Panc1 (cell line): ENCODE data around the gene ELMO1.

Source experiments
- POLR2AphosphoS5 ChIP-seq: IDR thresholded peaks from 2 replicates; pipeline ENCODE4 v1.6.1; 2012; ENCODE audit warnings: mild to moderate bottlenecking, low read depth, low read length, moderate library complexity
- SIN3A ChIP-seq: IDR thresholded peaks from 2 replicates; pipeline ENCODE4 v1.6.1; 2012; ENCODE audit warnings: low read depth, mild to moderate bottlenecking, low read length, moderate library complexity, borderline replicate concordance; ENCODE audit not compliant: insufficient read depth
- TCF7L2 ChIP-seq: IDR thresholded peaks from 2 replicates; pipeline ENCODE4 v1.6.1; 2011; ENCODE audit warnings: mild to moderate bottlenecking, low read depth, low read length, inconsistent platforms
- TF ChIP-seq, protein P1 (sequence below): fragments of 450-650 bp; IDR thresholded peaks from 2 replicates; pipeline ENCODE4 v1.5.1; 2017; ENCODE audit warnings: mild to moderate bottlenecking
- TF ChIP-seq, protein P2 (sequence below), 2 experiments: IDR thresholded peaks; 2 replicates each; pipeline ENCODE4 v1.6.1; 2011 to 2012; ENCODE audit warnings: low read depth in 2 of 2, control low read depth in 1 of 2, low read length in 1 of 2, mild to moderate bottlenecking in 1 of 2, moderate library complexity in 1 of 2; ENCODE audit not compliant: insufficient read depth in 1 of 2

DNA sequence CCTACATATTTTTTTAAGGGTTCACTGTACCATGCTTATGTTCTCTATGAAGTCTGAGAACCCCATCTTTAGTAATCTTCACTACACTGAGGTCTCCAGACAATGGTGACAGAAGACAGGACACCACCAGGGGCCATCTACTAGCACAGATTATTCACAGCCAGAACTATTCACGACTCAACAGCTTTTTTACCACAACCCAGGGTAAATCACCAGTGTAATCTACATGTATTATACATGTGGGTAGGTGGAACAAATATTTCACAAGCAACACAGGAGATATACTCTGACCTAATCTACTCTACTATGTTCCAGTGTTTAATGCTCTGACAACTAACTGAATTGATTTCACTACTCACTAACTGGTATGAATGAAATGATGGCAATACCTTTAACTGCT lies 136.1 kb downstream of the ELMO1 start:
- TF ChIP-seq, protein P1, sequence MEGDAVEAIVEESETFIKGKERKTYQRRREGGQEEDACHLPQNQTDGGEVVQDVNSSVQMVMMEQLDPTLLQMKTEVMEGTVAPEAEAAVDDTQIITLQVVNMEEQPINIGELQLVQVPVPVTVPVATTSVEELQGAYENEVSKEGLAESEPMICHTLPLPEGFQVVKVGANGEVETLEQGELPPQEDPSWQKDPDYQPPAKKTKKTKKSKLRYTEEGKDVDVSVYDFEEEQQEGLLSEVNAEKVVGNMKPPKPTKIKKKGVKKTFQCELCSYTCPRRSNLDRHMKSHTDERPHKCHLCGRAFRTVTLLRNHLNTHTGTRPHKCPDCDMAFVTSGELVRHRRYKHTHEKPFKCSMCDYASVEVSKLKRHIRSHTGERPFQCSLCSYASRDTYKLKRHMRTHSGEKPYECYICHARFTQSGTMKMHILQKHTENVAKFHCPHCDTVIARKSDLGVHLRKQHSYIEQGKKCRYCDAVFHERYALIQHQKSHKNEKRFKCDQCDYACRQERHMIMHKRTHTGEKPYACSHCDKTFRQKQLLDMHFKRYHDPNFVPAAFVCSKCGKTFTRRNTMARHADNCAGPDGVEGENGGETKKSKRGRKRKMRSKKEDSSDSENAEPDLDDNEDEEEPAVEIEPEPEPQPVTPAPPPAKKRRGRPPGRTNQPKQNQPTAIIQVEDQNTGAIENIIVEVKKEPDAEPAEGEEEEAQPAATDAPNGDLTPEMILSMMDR = no peak
- no peak for TF ChIP-seq SIN3A
- TF ChIP-seq POLR2AphosphoS5 = no peak
- TF ChIP-seq, protein P2, sequence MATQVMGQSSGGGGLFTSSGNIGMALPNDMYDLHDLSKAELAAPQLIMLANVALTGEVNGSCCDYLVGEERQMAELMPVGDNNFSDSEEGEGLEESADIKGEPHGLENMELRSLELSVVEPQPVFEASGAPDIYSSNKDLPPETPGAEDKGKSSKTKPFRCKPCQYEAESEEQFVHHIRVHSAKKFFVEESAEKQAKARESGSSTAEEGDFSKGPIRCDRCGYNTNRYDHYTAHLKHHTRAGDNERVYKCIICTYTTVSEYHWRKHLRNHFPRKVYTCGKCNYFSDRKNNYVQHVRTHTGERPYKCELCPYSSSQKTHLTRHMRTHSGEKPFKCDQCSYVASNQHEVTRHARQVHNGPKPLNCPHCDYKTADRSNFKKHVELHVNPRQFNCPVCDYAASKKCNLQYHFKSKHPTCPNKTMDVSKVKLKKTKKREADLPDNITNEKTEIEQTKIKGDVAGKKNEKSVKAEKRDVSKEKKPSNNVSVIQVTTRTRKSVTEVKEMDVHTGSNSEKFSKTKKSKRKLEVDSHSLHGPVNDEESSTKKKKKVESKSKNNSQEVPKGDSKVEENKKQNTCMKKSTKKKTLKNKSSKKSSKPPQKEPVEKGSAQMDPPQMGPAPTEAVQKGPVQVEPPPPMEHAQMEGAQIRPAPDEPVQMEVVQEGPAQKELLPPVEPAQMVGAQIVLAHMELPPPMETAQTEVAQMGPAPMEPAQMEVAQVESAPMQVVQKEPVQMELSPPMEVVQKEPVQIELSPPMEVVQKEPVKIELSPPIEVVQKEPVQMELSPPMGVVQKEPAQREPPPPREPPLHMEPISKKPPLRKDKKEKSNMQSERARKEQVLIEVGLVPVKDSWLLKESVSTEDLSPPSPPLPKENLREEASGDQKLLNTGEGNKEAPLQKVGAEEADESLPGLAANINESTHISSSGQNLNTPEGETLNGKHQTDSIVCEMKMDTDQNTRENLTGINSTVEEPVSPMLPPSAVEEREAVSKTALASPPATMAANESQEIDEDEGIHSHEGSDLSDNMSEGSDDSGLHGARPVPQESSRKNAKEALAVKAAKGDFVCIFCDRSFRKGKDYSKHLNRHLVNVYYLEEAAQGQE (IDR thresholded peaks at IDR 0.05; ENCODE audit: insufficient read depth in 1 of 2, low read depth in 2 of 2, low read length in 1 of 2) = no peak
- TF ChIP-seq TCF7L2 = no peak
